ENCODE measurements around the gene EPHA10. TPM values are rescaled to one million over a fixed set of nuclear protein-coding genes. Genes with fewer than 3 reads are reported as not detected.

Gene EPHA10
- total RNA-seq, 1 experiment from 2014 or later: 1.0 TPM

DNA sequence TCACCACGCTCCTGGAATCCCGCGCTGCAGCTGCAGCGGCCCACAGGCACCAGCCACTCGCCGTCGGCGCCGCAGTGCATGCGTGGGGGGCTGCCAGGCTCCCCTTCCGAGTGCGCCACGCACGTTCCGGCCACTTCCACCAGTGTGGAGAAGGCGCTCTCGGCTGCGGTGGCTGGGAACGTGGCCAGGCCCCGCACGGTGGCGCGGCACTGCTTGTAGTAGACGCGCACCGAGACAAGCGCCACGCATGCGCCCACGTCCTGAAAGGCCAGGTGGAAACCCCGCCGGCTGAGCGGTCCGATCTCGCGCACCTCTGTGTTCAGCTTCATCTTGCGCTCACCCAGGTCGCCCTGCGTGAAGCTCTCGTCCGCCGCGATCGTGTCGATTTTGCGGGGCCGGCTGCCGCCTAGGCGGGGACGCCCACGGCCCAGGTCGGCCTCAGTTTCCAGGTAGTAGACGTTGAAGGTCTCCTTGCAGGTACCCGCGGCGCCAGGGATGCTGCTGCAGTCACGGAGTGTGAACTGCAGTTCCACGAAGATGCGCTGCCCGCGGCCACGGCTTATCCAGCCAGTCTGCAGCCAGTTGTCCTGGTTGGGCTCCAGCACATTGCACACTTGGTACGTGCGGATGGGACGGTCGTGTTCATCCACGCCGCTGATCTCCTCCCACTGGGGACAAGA lies 3.4 kb downstream of the EPHA10 start:
- H3K4me1 Mint-ChIP-seq (ENCODE audit: insufficient read depth, unreplicated experiment): no peaks in the 10 kb centered on the region
- ChIA-PET POLR2A (no interaction called here), CTCF (no interaction called here)
- no peaks in the 10 kb centered on the region for H3K36me3 Mint-ChIP-seq (ENCODE audit: insufficient read depth, unreplicated experiment)
- TF ChIP-seq, protein P1, sequence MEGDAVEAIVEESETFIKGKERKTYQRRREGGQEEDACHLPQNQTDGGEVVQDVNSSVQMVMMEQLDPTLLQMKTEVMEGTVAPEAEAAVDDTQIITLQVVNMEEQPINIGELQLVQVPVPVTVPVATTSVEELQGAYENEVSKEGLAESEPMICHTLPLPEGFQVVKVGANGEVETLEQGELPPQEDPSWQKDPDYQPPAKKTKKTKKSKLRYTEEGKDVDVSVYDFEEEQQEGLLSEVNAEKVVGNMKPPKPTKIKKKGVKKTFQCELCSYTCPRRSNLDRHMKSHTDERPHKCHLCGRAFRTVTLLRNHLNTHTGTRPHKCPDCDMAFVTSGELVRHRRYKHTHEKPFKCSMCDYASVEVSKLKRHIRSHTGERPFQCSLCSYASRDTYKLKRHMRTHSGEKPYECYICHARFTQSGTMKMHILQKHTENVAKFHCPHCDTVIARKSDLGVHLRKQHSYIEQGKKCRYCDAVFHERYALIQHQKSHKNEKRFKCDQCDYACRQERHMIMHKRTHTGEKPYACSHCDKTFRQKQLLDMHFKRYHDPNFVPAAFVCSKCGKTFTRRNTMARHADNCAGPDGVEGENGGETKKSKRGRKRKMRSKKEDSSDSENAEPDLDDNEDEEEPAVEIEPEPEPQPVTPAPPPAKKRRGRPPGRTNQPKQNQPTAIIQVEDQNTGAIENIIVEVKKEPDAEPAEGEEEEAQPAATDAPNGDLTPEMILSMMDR (IDR thresholded peaks at IDR 0.05; ENCODE audit: unreplicated experiment): no peak
- H3K27me3 Mint-ChIP-seq (ENCODE audit: insufficient read depth, unreplicated experiment): peaks cover 47% of the 10 kb centered on the region
- no peak for DNase-seq (ENCODE audit: unreplicated experiment)
- H3K4me3 Mint-ChIP-seq (ENCODE audit: unreplicated experiment): no peak overlapping the region
- intact Hi-C loops (cut with micrococcal nuclease): no loop called here
- no TSS peak for BruUV-seq (replicated peaks)
- H3K9me3 Mint-ChIP-seq (ENCODE audit: unreplicated experiment): no peaks in the 10 kb centered on the region
- no peak overlapping the region for H3K27ac Mint-ChIP-seq (ENCODE audit: low read depth, unreplicated experiment)

DNA sequence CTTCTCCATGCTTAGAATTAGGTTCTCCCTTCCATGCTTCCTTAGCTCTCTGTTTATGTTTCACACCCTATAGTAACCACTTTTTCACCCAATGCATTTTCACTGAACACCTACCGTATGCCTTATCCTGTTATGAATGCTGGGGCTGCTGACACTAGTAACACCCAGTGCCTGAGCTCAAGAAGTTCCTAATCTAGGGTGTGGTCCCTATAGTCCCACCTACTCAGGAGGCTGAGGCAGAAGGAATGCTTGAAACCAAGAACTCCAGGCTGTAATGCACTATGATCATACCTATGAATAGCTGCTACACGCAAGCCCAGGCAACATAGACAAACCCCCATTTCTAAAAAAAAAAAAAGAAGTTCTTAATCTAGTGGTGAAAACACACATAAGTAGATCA lies 5.5 kb downstream of the EPHA10 start:
- no peak for DNase-seq (ENCODE audit: unreplicated experiment)
- CTCF ChIA-PET: interaction anchor here (0.7 to 1.2 kb wide), 2 partner anchors 77 to 232 kb away, joined by 3 to 4 read pairs; no protein-coding TSS in a partner anchor
- intact Hi-C loops (cut with micrococcal nuclease): no loop called here
- POLR2A ChIA-PET: interaction anchor here (0.6 to 1.4 kb wide), 4 partner anchors 18 to 88 kb away, joined by 3 to 4 read pairs (median 4); partner anchors contain the start of genes C1orf122 and YRDC
- Mint-ChIP-seq H3K27ac (ENCODE audit: low read depth, unreplicated experiment) (no peak overlapping the region), H3K4me1 (ENCODE audit: insufficient read depth, unreplicated experiment) (no peaks in the 10 kb centered on the region), H3K27me3 (ENCODE audit: insufficient read depth, unreplicated experiment) (peaks cover 26% of the 10 kb centered on the region), H3K4me3 (ENCODE audit: unreplicated experiment) (no peak overlapping the region), H3K36me3 (ENCODE audit: insufficient read depth, unreplicated experiment) (no peaks in the 10 kb centered on the region), H3K9me3 (ENCODE audit: unreplicated experiment) (no peaks in the 10 kb centered on the region)
- BruUV-seq (replicated peaks): no TSS peak
- TF ChIP-seq, protein P1 (IDR thresholded peaks at IDR 0.05; ENCODE audit: unreplicated experiment): no peak

DNA sequence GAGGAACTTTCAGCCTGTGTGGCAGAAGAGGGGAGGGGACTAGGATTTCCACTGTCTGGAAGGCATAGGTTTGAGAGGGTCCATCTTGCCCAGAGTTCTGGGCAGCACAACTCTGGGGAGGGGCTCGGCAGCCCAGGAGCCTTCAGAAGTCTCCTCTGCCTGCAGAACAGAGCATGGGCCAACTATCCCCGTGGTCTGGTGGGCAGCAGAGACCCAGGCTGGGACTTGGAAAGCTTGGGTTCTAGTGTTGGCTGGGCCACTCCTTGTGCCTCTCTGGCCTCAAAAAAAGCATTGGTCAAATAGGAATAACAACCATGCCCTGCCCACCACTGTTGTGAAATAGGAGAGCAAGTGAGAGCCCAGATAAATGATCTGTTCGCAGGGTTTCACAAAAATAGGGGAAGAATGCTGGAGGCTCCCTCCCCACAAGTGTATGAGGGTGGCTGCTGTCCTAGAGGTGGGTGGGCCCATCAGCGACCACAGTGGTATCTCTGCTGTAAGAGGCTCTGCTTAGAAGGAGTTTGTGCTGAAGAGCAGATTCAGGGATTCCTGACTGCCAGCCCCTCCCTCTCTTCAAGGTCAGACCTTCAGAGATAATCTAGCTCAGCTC lies 8.9 kb downstream of the EPHA10 start:
- H3K27me3 Mint-ChIP-seq (ENCODE audit: insufficient read depth, unreplicated experiment): peaks cover 13% of the 10 kb centered on the region
- H3K36me3 Mint-ChIP-seq (ENCODE audit: insufficient read depth, unreplicated experiment): no peaks in the 10 kb centered on the region
- TF ChIP-seq, protein P1 (IDR thresholded peaks at IDR 0.05; ENCODE audit: unreplicated experiment): no peak
- BruUV-seq (replicated peaks): no TSS peak
- POLR2A ChIA-PET: interaction anchor here (0.6 to 0.8 kb wide), 2 partner anchors 52 to 82 kb away, joined by 3 to 4 read pairs; partner anchors contain the start of gene YRDC
- no peak overlapping the region for H3K4me3 Mint-ChIP-seq (ENCODE audit: unreplicated experiment)
- no peaks in the 10 kb centered on the region for H3K9me3 Mint-ChIP-seq (ENCODE audit: unreplicated experiment)
- no peak overlapping the region for H3K27ac Mint-ChIP-seq (ENCODE audit: low read depth, unreplicated experiment)
- H3K4me1 Mint-ChIP-seq (ENCODE audit: insufficient read depth, unreplicated experiment): no peaks in the 10 kb centered on the region
- intact Hi-C loops (cut with micrococcal nuclease): no loop called here
- no peak for DNase-seq (ENCODE audit: unreplicated experiment)
- CTCF ChIA-PET: interaction anchor here (0.6 kb wide), 1 partner anchor 158 kb away, joined by 3 read pairs; no protein-coding TSS in a partner anchor

DNA sequence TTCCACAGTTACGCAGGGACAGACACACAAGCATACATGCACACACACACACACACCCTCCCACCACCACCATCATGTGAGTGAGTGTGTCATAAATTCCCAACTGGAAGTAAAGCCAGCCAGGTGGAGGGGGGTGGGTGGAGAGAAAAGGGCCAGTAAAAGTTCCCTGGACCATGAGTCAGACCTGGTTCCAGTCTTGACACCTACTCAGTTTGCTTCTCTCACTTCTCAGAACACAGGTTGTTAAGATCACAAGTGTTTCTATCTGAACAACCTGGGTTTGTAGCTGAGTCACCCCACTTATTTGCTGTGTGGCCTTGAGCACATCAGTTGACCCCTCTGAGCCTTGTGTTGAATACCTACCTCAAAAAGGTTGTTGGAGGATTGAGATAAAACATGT lies 9.6 kb downstream of the EPHA10 start:
- no peaks in the 10 kb centered on the region for H3K36me3 Mint-ChIP-seq (ENCODE audit: insufficient read depth, unreplicated experiment)
- H3K4me3 Mint-ChIP-seq (ENCODE audit: unreplicated experiment): no peak overlapping the region
- H3K27me3 Mint-ChIP-seq (ENCODE audit: insufficient read depth, unreplicated experiment): peaks cover 13% of the 10 kb centered on the region
- DNase-seq (ENCODE audit: unreplicated experiment): peak; percentile 63
- ChIA-PET CTCF (interaction anchor here (0.5 kb wide), 1 partner anchor 227 kb away, joined by 4 read pairs; no protein-coding TSS in a partner anchor), POLR2A (interaction anchor here (0.6 to 0.8 kb wide), 3 partner anchors 53 to 159 kb away, joined by 3 to 4 read pairs (median 3); partner anchors contain the start of genes GNL2 and YRDC)
- BruUV-seq (replicated peaks): no TSS peak
- H3K4me1 Mint-ChIP-seq (ENCODE audit: insufficient read depth, unreplicated experiment): no peaks in the 10 kb centered on the region
- TF ChIP-seq, protein P1 (IDR thresholded peaks at IDR 0.05; ENCODE audit: unreplicated experiment): no peak
- no peak overlapping the region for H3K27ac Mint-ChIP-seq (ENCODE audit: low read depth, unreplicated experiment)
- H3K9me3 Mint-ChIP-seq (ENCODE audit: unreplicated experiment): no peaks in the 10 kb centered on the region
- intact Hi-C loops (cut with micrococcal nuclease): no loop called here
